DMS 273 treated with DMSO at 0.1 percent for 48 hours (cell line): ENCODE results near the gene AP1G1.
"Not testable (repeated sequence)": the region's sequence is repeated elsewhere in the genome, so short reads cannot be mapped to it uniquely, and the experiment has no call there.

Source experiments
- DNase-seq: peaks from one replicate; lab custom pipeline; 2025; lab: John Stamatoyannopoulos, UW

AP1G1 gene

DNA sequence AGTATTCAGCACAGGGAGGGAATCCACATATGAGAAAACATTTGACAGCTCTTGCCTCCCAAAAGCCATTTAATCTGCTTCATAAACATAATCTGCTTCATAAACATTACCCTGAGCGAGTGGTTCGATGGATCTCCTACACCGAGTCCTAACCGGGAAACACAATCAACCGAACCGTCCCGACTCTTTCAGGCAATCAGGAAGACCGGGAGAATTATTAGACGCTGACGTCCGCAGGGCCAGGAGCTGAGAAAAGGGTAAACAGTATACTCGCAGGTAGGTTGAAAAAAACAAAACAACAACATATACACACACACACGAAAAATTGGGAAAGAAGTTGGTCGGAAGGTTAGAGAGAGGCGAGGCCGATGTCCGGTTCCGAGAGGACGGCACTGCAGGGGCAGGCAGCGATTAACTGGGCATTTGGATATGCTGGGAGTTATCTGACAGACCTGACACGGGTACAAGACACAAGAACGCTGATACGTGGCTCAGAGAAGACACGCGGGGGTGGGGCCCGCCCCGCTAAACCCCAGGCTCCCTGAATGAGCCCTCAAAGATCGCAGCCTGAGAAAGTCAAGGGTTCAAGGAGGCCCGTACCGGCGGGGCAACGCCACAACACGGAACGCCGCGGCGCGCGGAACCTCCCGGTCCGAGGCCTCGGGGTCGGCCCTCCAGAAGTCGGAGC lies 585 bp downstream of the AP1G1 start:
- DNase-seq = no peak

DNA sequence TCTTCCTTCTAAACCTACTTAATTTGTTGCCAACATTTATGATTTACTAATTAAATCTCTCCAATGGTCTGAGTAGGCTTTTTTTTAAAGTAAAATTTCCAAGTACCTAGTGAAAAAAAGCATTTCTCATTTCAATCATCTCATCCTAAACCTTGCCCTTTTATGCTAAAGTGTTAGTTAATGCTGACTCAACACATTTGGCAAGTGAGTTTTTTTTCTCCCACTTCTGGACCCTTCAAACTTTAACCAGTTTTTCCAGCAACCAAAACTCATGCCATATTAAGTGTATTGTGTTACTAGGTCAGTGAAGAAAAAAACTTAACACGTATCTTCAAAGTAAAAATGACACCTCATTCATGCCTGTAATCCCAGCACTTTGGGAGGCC lies 5.3 kb downstream of the AP1G1 start:
- no peak for DNase-seq

DNA sequence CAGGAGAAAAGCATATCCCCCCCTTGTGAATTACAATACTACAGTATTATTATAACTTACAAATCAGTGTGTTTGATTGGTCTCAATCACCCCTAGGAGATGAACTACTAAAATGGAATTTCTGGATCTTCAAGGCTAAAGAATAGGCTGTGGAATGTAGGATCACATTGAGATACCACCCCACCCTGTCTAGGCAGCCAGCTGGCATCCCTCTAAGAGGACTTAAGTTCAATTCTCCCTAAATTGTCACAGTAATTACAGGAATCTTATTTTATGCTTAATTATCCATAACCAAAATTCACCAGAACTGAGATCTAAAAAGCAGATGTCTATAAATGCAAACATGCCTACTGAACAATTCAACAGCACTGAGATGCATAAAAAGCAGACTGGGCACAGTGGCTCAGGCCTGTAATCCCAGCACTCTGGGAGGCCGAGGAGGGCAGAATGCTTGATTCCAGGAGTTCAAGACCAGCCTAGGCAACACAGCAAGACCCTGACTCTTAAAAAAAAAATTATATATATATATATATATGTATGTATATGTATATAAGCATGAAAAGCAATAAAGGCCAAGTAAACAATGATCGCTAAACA lies 12.0 kb downstream of the AP1G1 start:
- DNase-seq = no peak

DNA sequence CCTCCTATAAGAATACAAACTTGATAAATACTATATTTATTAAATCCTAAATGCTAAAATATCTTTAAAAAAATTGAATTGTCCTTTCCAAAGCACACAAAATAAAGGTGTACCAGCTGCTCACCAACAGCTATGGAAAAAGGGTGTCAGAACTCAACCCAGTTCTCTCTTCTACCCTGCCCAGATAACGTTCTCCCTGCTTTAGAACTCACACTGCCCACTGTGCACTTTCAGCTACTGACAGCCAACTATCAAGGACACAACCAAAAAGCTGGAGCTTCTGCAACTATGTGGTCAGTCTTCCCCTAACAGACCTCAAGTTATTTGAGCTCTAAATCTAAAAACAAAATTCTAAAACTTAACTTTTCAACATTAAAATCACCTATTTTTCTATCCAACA lies 13.7 kb downstream of the AP1G1 start:
- DNase-seq = no peak

DNA sequence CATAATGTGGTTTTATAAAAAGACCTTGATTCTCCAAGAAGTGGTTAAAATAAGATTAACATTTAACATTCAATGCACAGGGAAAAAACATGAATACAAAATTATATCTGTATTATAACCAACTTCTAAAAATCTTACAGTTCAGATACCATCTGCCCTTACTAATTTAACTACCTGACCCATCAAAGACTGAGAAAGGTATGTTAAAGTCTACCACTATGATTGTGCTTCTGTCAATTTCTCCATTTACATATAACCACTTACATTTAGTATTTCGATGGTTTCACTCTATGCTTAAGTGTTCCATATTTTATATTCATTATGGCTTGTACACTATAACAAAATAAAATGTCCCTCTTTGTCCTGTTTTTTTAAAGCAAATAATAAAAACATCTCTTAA lies 14.6 kb downstream of the AP1G1 start:
- DNase-seq = no peak

DNA sequence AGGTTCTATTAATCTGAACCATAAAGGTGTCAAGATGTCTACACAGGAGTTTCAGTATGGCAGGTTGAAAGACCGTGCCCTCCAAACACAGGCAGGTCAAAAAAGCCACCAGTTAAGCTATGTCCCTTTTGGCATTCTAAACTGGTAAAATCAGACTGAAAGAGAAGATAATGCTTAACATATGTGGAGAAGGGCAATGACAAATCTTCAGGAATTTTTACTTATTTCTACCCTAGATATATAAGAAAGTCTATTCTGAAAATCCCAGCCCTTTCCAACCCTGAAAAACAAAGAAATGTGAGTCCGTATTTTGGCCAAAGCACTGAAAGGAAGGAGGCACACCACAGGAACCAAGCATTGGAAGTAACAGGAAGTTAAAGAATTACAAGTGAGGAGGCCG lies 16.5 kb downstream of the AP1G1 start:
- DNase-seq = no peak

DNA sequence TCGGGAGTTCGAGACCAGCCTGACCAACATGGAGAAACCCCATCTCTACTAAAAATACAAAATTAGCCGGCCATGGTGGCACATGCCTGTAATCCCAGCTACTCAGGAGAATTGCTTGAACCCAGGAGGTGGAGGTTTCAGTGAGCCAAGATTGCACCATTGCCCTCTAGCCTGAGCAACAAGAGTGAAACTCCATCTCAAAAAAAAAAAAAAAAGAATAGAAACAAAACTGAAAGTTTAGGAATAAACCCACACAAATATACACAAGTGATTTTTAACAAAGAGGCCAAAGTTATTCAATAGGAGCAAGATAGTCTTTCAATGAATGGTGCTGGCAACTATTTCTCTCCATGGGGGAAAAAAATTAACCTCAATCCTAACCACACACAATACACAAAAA lies 18.3 kb downstream of the AP1G1 start:
- DNase-seq = not testable (repeated sequence)

DNA sequence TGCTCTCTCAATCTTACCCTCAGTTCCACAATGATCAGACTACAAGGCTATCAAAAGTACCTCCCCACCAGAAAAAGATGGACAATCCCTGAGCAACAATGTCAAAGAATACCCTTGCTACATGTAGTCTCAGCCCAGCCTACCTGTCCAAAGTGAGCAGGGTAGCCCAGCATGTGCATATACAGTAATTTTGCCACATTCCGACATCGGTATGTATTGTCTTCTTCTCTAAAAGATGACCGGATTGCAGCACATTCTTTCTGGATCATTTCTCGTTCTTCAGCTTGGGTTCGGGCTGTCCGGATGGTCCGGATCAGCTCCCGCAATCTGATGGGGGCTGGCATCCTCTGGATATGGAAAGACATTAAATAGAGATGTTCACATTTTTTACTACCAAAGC lies 19.5 kb downstream of the AP1G1 start:
- no peak for DNase-seq

DNA sequence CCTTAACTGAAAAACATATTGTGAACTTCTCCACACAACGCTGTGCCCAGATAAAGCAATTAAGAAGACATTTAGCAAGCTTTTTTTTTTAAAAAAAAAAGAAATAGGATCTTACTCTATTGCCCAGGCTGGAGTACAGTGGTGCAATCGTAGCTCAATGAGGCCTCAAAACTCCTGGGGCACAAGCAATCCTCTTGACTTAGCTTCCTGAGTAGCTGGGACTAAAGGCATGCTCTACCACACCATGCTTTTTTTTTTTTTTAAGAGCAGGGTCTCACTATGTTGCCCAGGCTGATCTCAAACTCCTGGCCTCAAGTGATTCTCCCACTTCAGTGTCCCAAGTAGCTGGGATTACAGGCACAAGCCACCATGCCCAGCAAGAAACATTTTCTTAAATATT lies 20.1 kb downstream of the AP1G1 start:
- no peak for DNase-seq

DNA sequence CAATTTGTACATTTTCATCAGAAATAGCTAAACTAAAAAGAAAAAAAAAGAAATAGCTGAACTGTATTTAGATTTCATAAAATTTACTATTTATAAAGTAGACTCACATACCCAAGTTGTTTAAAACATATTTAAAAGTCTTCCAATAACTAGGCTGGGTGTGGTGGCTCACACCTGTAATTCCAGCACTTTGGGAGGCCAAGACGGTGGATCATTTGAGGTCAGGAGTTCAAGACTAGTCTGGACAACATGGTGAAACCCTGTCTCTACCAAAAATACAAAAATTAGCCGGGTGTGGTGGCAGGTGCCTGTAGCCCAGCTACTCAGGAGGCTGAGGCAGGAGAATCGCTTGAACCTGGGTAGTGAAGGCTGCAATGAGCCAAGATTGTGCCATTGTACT lies 23.5 kb downstream of the AP1G1 start:
- DNase-seq = not testable (repeated sequence)

DNA sequence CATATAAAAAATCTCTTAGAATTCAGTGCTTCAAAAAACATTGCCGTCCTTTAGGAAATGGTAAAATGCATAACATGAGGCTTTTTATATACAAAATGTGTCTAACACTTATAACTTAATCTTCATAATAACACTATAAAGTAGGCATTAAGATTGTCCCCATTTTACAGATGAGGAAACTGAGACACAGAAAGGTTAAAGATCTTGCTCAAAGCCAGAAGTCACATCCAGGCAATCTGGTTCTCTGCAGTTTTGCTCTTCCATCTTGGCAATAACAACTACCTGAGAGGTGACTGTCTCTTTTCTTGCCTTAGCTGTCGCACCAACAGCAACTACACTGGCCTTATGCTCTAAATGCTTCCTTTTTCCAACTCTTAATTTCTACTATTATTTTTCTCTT lies 24.5 kb downstream of the AP1G1 start:
- DNase-seq = no peak

DNA sequence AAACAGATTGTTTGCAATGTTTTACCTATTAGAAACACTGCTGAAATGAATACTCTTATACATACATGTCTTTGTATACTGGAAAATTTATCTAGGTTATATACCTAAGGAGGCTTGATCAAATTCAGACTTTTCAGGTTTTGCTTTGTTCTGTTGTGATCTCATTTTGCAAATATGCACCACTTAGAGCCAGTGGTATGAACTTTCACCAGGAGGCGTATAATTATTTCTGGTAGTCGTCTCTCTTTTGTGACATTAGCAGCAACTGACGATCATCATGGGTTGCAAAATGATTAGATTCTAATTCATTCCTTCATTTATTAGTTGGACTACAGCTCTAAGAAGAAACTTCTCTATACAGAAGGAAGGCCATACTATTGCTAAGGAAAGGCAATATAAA lies 26.9 kb downstream of the AP1G1 start:
- DNase-seq = no peak

DNA sequence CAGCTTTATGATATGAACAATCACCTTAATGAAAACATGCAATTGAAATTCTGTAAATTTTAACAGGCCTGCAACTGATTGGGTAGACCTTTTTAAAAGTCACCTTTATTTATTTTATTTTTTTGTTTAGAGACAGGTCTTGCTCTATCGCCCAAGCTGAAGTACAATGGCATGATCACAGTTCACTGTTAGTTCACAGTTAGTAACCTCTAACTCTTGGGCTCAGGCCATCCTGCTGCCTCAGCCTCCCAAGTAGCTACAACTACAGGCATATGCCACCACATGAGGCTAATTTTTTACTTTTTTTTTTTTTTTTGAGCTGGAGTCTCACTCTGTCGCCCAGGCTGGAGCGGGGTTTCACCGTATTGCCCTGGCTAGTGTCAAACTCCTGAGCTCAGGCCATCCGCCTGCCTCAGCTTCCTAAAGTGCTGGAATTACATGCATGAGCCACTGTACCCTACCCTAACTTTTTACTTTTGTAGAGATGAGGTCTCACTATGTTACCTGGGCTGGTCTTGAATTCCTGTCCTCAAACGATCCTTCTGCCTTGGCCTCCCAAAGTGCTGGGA lies 28.0 kb downstream of the AP1G1 start:
- no peak for DNase-seq

DNA sequence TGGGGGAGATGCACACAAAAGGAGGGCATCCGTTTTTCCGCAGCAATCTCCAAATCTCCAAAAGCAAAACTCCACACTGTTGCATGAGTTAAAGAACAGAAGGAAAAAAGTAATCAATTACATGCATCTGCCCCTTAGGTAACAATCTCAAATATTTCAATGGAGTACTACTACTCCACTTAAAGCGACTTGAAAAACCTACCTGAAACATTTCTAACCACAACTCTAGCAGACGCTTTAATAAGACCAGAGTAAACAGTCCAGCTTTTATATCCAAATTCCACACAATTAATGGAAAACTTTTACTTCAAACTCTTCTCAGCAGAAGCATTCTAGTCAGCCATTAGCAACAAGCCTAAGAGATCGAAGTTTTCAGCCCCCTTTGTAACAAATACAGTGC lies 29.9 kb downstream of the AP1G1 start:
- DNase-seq = no peak

DNA sequence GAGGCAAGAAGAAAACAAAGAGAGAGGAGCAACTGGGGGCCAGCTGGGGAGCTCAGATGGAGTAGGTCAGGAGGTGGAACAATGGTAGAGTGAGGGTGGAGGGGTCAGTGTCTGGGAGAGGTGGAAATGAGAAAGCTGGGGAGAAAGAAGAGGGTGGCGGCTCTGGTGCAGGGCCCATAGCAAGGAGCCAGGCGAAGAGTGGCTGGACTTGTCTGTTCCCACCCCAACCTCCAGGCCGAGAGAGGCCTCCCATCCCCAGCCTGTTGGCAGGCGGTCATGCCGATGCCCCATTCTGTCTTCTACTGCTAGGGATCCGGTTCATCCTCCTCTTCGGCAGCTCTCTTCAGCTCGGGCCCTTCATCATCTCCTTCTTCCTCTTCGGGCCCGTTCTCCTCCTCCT lies 31.3 kb downstream of the AP1G1 start:
- DNase-seq = no peak

DNA sequence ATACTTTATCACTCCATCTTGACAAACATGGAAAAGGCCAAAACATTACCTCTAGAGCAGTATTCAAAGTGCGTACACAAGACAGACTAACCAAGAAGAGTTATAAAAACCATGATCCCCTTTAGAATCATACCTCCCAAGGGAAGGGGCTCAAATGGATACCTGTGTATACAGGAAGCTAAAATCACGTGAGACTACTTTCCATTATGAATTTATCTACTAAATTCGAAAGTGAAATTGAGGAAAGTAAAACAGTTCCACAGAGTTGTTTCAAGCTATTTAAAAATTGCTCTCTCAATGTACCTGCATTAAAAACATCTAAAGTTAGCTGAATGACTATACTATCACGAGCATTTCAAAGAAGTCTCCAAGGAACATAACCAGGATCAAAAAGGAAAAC lies 32.7 kb downstream of the AP1G1 start:
- DNase-seq = no peak

DNA sequence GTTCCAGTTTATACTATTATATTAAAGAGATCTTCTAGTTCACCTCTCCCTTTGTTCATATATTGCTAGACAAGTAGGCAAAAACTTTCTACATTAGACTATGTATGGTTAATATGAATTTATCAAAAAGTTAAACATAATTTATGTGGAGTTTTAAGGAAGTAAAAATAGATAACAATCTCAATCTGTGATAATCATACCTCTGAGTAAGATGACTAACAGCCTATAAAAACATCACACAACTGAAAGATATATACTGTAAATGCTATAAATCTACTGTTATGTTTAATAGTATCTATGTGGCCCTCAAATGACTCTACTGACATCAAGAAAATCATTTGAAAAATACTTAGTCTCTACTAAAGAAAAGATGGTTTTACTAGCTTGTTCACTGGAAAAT lies 37.1 kb downstream of the AP1G1 start:
- DNase-seq = no peak

DNA sequence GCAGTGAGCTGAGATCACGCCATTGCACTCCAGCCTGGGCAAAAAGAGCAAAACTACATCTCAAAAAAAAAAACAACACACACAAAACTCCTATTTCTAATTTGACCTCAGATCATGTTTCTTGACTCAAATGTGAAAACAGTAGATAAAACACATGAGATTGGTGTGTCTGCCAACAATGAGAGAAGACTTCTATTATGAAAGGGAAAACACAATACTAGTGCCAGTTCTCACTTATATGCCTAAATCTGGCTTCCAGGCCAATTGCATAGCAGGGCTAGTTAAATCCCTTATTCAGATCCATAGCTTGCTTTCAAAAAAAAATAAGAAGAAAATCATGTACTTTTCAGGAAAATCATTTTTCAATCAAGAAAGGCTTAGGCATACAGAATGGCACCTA lies 39.4 kb downstream of the AP1G1 start:
- no peak for DNase-seq

DNA sequence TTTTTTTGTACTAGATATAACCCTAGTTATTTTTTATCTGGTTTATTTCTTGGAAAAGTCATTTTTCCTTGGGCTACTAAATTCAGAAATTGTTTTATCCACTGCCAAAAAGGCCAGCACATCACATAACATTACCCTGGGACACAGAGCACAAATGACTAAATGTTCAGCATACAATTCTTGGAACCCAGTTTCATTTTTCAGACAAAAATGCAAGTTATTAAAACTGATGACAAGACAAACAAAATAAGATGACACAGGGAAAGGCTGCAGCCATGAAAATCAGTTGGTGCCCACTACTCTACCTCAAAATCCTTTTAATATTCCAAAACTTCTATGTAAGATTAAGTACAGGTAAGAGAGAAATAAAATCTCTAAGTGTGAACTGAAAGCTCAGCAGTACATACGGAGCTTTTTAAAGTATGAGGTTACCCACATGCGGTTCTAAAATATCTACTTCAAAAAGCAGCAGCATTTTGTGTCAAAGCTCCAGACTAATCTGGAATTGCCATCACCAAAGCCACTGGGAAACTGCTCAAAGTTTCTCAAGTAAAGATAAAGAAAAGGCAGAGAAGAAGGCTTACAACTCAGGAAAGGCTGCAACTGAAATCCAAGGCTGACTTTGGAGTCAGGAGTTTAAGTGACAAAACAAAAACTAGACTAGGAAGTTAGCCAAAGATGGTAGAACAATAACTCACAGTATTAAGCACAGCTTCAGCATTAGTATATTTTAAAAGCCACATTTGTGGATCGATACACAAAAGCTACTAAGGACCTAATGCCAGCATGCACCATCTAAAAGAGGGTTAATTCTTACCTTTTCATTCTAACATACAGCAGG lies 41.4 kb downstream of the AP1G1 start:
- DNase-seq = no peak

DNA sequence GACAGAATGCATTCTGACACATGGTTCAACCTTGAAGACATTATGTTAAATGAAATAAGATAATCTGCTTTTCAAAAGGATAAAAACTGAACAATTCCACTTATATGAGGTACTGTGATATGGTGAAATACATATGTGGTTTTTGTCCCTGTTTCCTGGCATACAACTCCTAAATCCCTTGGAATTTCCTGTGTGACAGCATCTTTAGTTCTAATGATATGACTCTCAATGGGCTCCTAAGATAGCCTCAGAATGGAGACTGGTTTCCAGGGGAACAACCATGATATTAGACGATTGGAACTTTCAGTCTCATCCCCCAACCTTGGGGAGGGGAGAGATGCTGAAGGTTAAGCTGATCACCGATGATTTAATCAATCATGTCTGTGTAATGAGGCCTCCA lies 46.4 kb downstream of the AP1G1 start:
- DNase-seq = no peak

DNA sequence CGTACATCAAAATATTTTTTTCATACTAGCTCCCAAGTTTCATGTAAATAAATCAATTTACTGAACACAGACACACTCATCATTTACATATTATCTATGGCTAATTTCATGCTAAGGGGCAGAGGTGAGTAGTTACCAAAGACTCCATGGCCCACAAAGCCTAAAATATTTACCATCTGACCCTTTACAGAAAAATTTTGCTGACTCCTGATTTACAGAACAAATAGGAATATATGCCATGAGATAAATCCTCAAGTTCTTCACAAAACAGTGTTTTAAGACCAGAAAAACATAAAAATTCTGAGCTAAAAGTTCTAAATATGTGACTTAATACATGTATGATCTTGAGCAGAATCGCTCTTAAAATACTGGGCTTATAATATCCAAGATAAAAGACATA lies 47.5 kb downstream of the AP1G1 start:
- DNase-seq = no peak

DNA sequence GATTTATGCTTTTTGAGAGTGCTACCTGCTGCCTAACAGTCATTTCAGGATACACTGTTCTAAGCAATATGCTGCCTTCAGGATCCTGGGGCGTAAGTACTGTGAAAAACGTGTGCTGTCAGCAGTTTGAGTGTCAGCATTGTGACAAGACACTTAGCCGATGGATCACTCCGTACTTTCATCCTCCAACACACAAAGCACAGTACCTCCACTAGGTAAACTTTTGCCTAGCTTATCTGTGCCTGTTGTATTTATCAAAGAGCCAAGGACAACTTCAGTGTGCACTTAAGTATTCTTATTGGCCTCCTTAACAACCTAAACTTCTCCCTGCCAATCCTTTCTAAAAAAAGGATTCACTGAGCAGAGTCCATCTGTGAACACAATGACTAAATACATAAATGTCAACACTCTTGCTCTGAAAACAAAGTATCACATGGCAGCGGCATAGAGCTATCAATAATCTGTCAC lies 50.3 kb downstream of the AP1G1 start:
- no peak for DNase-seq

DNA sequence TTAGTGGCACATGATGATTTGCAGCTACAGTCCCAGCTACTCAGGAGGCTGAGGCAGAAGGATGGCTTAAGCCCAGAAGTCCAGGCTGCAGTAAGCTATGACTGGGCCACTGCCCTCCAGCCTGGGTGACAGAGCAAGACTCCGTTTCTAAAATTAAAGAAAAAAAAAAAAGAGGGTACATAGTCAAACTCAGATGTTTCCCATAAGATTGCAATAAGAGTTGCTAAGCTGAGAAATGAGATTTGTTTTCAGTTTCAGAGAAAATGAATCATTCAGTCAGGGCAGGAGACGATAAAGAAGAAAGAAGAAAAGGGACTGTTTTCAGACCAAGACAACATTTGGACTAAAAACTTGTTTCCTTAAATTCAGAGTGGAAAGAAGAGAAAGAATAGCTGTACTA lies 54.0 kb downstream of the AP1G1 start:
- DNase-seq = no peak
